Sigmoid colon (tissue), 7 donors: ENCODE results near the gene IL15RA. TPM values are rescaled to one million over a fixed set of nuclear protein-coding genes. Genes with fewer than 3 reads are reported as not detected.
A peak's percentile ranks its signal among the peaks of the same experiment; 100 is the strongest.
"Not testable (repeated sequence)": the region's sequence is repeated elsewhere in the genome, so short reads cannot be mapped to it uniquely, and the experiment has no call there.

Experiments used
- DNase-seq: peaks from one replicate; pipeline ENCODE4 v3.0.0-alpha.2; 2019
- H3K27ac ChIP-seq, 4 donors: fragments of 200-600 bp; sonication (generic); one replicate each; pipeline ENCODE4 v1.5.1; 2016 to 2019; ENCODE audit warnings: mild to moderate bottlenecking in 1 of 4
- H3K27me3 ChIP-seq, 3 donors: fragments of 200-600 bp; sonication (generic); one replicate each; pipeline ENCODE4 v1.5.1; 2019; ENCODE audit warnings: mild to moderate bottlenecking in 1 of 3
- H3K36me3 ChIP-seq, 4 donors: fragments of 200-600 bp; sonication (generic); one replicate each; pipeline ENCODE4 v1.5.1; 2016 to 2019
- H3K4me1 ChIP-seq, 4 donors: fragments of 200-600 bp; sonication (generic); one replicate each; pipeline ENCODE4 v1.5.1; 2017 to 2019
- H3K4me3 ChIP-seq, 4 donors: fragments of 200-600 bp; sonication (generic); one replicate each; pipeline ENCODE4 v1.5.1; 2017 to 2019; ENCODE audit warnings: mild to moderate bottlenecking in 2 of 4, moderate library complexity in 1 of 4
- H3K9me3 ChIP-seq, 4 donors: fragments of 200-600 bp in 3 of 4; sonication (generic) in 3 of 4; one replicate each; pipeline versions ENCODE4 v1.5.1 to v1.6.1; 2013 to 2019
- CTCF ChIP-seq, 4 experiments: fragments of 450-650 bp in 3 of 4; fragments of 200-600 bp in 1 of 4; IDR thresholded peaks; one replicate each; pipeline ENCODE4 v1.5.1; 2016 to 2019; ENCODE audit warnings: antibody characterized with exemption in 4 of 4, mild to moderate bottlenecking in 3 of 4, moderate library complexity in 2 of 4
- EP300 ChIP-seq, 4 donors: sonication (generic); formaldehyde crosslinking; IDR thresholded peaks; one replicate each; pipeline ENCODE4 v1.6.1; 2017; ENCODE audit warnings: antibody characterized with exemption in 4 of 4
- POLR2A ChIP-seq, 2 donors: fragments of 450-650 bp; IDR thresholded peaks; one replicate each; pipeline ENCODE4 v1.6.1; 2016; ENCODE audit warnings: antibody characterized with exemption in 2 of 2, mild to moderate bottlenecking in 2 of 2, moderate library complexity in 2 of 2
- POLR2AphosphoS5 ChIP-seq, 4 donors: sonication (generic); formaldehyde crosslinking; IDR thresholded peaks; one replicate each; pipeline ENCODE4 v1.6.1; 2017; ENCODE audit warnings: antibody characterized with exemption in 4 of 4
- WGBS, 2 donors: extraction: QIAGEN DNeasy Blood & Tissue Kit; methylation state at CpG; one replicate each; pipeline ENCODE4 v1.1.7; 2013; 5-methylcytosine and 5-hydroxymethylcytosine counted together
- intact Hi-C: fragments of 100-400 bp; cut with DNase I; formaldehyde crosslinking; loops from one replicate; pipeline ENCODE4 v1.15.1; 2023
- polyA plus RNA-seq, 3 donors: library from polyadenylated mRNA; stranded (reverse); fragments of 200-250 nt; gene quantifications; one replicate each; pipeline ENCODE4 v1.2.3, GENCODE V29; 2013
- total RNA-seq, 4 donors: library from RNA; depleted of rRNA; stranded (reverse); fragments of >200 nt; gene quantifications; one replicate each; pipeline ENCODE4 v1.1.0, GENCODE V29; 2016
- donor health status: healthy with polysubstance abuse.
- donor health status: Bipolar disorder and iron deficiency.
- donor health status: healthy.

The IL15RA gene
- total and polyA plus RNA-seq, 7 donors, result 5.5 to 23.7 (median 15.8) TPM

DNA sequence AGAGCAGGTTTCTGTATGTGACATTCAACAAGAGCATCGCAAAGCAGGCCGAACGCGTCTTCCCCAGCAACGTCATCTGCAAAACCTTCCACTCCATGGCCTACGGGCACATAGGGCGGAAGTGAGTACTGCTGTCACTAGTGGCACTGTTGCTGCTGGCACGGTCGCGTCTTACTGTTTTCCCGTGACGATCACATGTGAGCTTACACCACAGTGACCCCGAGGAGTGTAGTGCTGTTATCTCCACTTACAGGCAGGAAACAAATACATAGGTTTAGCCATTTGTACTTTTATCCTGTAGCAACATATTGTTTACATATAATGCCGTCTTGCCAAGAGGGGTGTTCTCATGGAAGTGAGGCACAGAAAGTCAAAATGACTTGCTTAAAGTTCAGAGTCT, 61.9 kb downstream of the IL15RA start:
- Histone ChIP-seq H3K4me1 (no peaks in the 10 kb centered on the region), H3K27ac (no peak overlapping the region), H3K9me3 (no peaks in the 10 kb centered on the region), H3K36me3 (peaks cover 26 to 100% (median 70%) of the 10 kb centered on the region in 4 donors), H3K4me3 (no peak overlapping the region), H3K27me3 (no peaks in the 10 kb centered on the region)
- intact Hi-C loops, result no loop called here
- 89 to 95% methylated on average over 14 of the region's 14 CpGs for WGBS, 2 donors
- TF ChIP-seq CTCF (IDR thresholded peaks at IDR 0.05), result no peak
- no peak for TF ChIP-seq EP300 (IDR thresholded peaks at IDR 0.05)
- TF ChIP-seq POLR2A (IDR thresholded peaks at IDR 0.05), result no peak
- no peak for TF ChIP-seq POLR2AphosphoS5 (IDR thresholded peaks at IDR 0.05)
- DNase-seq, result no peak

- WGBS, 2 donors, result 85 to 87% methylated on average over 4 of the region's 4 CpGs
- no peak overlapping the region for H3K4me3 ChIP-seq
- TF ChIP-seq CTCF (IDR thresholded peaks at IDR 0.05), result no peak
- no peak for TF ChIP-seq POLR2A (IDR thresholded peaks at IDR 0.05)
- no peak for TF ChIP-seq EP300 (IDR thresholded peaks at IDR 0.05)
- no peaks in the 10 kb centered on the region for H3K4me1 ChIP-seq
- no peaks in the 10 kb centered on the region for H3K27me3 ChIP-seq
- H3K27ac ChIP-seq, result no peak overlapping the region
- no peaks in the 10 kb centered on the region for H3K9me3 ChIP-seq
- intact Hi-C loops, result no loop called here
- peaks cover 36 to 100% (median 76%) of the 10 kb centered on the region in 4 donors for H3K36me3 ChIP-seq
- no peak for DNase-seq
Measured at GRCh38 chr10:5913736-5914135, 63.6 kb downstream of the IL15RA start.

- no peak for TF ChIP-seq EP300 (IDR thresholded peaks at IDR 0.05)
- no peak for TF ChIP-seq CTCF (IDR thresholded peaks at IDR 0.05)
- TF ChIP-seq POLR2AphosphoS5 (IDR thresholded peaks at IDR 0.05), result no peak
- no peak for TF ChIP-seq POLR2A (IDR thresholded peaks at IDR 0.05)
- Histone ChIP-seq H3K27me3 (no peaks in the 10 kb centered on the region), H3K27ac (no peak overlapping the region), H3K4me1 (no peaks in the 10 kb centered on the region), H3K36me3 (peaks cover 26 to 95% (median 60%) of the 10 kb centered on the region in 4 donors), H3K9me3 (no peaks in the 10 kb centered on the region), H3K4me3 (no peak overlapping the region)
- intact Hi-C loops, result no loop called here
- DNase-seq, result no peak
- 94 to 96% methylated on average over 4 of the region's 4 CpGs for WGBS, 2 donors
Measured at GRCh38 chr10:5911670-5912069, 65.7 kb downstream of the IL15RA start.

DNA sequence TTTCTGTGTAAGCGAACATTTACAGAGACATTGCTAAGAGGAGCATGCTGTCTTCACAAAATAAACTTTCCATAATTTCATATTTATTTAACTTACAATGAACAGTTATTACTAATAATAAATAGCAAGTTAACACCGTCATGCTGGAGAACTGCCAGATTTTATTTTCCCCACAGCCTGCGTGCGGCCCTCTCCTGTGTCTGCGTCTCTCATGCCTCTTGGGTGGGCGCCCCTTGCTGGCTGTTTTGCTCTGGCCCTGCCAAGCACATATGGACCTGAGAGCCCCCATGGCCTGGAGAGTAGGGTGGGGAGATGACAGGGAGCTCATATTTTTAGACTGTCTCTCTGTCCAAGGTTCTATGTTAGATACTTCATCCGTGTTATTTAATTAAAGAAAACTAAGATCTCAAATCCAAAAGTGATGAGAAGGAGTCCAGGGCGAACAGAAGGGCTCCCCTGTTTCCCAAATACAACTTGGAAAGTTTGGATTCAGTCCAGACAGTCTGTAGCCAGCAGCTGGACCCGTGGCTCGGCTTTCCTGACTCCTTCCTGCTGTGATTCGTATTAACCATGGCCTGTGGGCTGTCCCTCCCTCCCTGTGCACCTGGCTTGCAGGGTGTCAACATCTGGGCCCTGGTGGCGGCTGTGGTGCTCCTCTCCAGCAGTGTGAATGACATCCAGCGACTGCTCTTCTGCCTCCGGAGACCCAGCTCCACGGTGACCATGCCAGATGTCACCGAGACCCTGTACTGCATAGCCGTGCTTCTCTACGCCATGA, 66.8 kb downstream of the IL15RA start:
- Histone ChIP-seq H3K27ac (peak overlapping the region in 2 of 4 donors; percentile 25 to 30), H3K4me1 (peaks cover 0 to under 1% (median 0%) of the 10 kb centered on the region in 4 donors), H3K9me3 (no peaks in the 10 kb centered on the region), H3K4me3 (no peak overlapping the region), H3K27me3 (no peaks in the 10 kb centered on the region), H3K36me3 (peaks cover 20 to 91% (median 51%) of the 10 kb centered on the region in 4 donors)
- peak; percentile 84 for DNase-seq
- no peak for TF ChIP-seq POLR2A (IDR thresholded peaks at IDR 0.05)
- TF ChIP-seq EP300 (IDR thresholded peaks at IDR 0.05), result no peak
- TF ChIP-seq POLR2AphosphoS5 (IDR thresholded peaks at IDR 0.05), result no peak
- no peak for TF ChIP-seq CTCF (IDR thresholded peaks at IDR 0.05)
- 80 to 81% methylated on average over 18 of the region's 18 CpGs for WGBS, 2 donors
- intact Hi-C loops, result no loop called here

DNA sequence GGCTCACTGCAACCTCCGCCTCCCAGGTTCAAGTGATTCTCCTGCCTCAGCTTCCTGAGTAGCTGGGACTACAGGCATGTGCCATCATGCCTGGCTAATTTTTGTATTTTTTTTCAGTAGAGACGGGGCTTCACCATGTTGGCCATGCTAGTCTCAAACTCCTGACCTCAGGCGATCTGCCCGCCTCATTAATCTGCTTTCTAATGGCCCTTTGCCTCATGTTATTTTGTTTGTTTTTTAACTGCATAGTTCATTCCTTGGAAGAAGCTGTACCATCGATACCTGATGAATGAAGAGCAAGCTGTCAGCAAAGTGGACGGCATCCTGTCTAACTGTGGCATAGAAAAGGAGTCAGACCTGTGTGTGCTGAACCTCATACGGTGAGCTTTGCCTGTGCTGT, 68.7 kb downstream of the IL15RA start:
- intact Hi-C loops, H3K27me3 ChIP-seq, H3K4me3 ChIP-seq, H3K4me1 ChIP-seq, H3K27ac ChIP-seq, DNase-seq, H3K9me3 ChIP-seq: not testable (repeated sequence)
- 91 to 96% methylated on average over 7 of the region's 7 CpGs for WGBS, 2 donors
- peaks cover 20 to 73% (median 34%) of the 10 kb centered on the region in 4 donors for H3K36me3 ChIP-seq
